Liver (tissue), 3 donors: ENCODE measurements around the gene NCK2.

ENCODE experiments used
- EGR1 ChIP-seq, 2 donors: IDR thresholded peaks; 2 replicates each; pipeline ENCODE4 v1.6.1; 2016 to 2018; ENCODE audit warnings: antibody characterized with exemption in 2 of 2, low read depth in 2 of 2
- FOXA1 ChIP-seq: IDR thresholded peaks from 2 replicates; pipeline ENCODE4 v1.6.1; 2016; ENCODE audit warnings: antibody characterized with exemption
- GABPA ChIP-seq, 2 donors: IDR thresholded peaks in 1 of 2; conservative IDR thresholded peaks in 1 of 2; 2 replicates each; pipeline ENCODE4 v1.6.1; 2016; ENCODE audit warnings: antibody characterized with exemption in 2 of 2, mild to moderate bottlenecking in 1 of 2, moderate library complexity in 1 of 2
- JUND ChIP-seq, 2 donors: IDR thresholded peaks; 2 replicates each; pipeline ENCODE4 v1.6.1; 2016; ENCODE audit warnings: antibody characterized with exemption in 2 of 2
- NR2F2 ChIP-seq: IDR thresholded peaks from 2 replicates; pipeline ENCODE4 v1.6.1; 2016; ENCODE audit warnings: antibody characterized with exemption
- RAD21 ChIP-seq, 2 donors: IDR thresholded peaks; 2 replicates each; pipeline ENCODE4 v1.6.1; 2016; ENCODE audit warnings: antibody characterized with exemption in 2 of 2, mild to moderate bottlenecking in 2 of 2
- SP1 ChIP-seq: IDR thresholded peaks from 2 replicates; pipeline ENCODE4 v1.6.1; 2018; ENCODE audit warnings: antibody characterized with exemption, mild to moderate bottlenecking
- TAF1 ChIP-seq: conservative IDR thresholded peaks from 2 replicates; pipeline ENCODE4 v1.6.1; 2016; ENCODE audit warnings: antibody characterized with exemption, mild to moderate bottlenecking
- YY1 ChIP-seq: IDR thresholded peaks from 2 replicates; pipeline ENCODE4 v1.6.1; 2016; ENCODE audit warnings: antibody characterized with exemption, mild to moderate bottlenecking
- TF ChIP-seq, protein P1 (sequence below): fragments of 150-350 bp; IDR thresholded peaks from 2 replicates; pipeline ENCODE4 v1.5.1; 2017; ENCODE audit warnings: improper control_type of control experiment, low read depth, low read length; ENCODE audit not compliant: missing input control
- TF ChIP-seq, protein P2 (sequence below): IDR thresholded peaks from 2 replicates; pipeline ENCODE4 v1.6.1; 2016; ENCODE audit warnings: antibody characterized with exemption, mild to moderate bottlenecking
- TF ChIP-seq, protein P3 (sequence below): IDR thresholded peaks from 2 replicates; pipeline ENCODE4 v1.6.1; 2016; ENCODE audit warnings: antibody characterized with exemption
- TF ChIP-seq, protein P4 (sequence below): IDR thresholded peaks from 2 replicates; pipeline ENCODE4 v1.6.1; 2016; ENCODE audit warnings: antibody characterized with exemption
- TF ChIP-seq, protein P5 (sequence below): IDR thresholded peaks from 2 replicates; pipeline ENCODE4 v1.6.1; 2016; ENCODE audit warnings: antibody characterized with exemption
- donor health status: healthy.
- donor health status: healthy.

DNA sequence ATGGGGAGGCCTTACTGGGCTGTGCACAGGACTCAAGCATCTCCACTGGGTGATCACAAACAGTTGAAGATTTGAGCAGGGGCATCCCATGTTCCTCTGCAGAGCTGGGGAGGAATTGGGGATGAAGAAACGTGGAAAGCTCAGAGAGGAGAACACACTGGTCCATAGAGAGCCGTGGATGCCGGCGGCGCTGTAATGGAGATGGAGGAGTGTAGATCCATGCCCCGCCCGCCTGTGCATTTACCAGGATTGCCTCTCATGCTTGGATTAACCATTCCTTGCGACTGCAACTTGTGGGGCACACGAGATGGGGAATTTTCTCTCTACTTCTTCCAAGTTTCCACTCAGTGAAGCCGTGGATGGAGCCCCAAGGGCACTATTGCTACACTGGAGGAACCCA is 115.9 kb downstream of the NCK2 start:
- TF ChIP-seq, protein P1, sequence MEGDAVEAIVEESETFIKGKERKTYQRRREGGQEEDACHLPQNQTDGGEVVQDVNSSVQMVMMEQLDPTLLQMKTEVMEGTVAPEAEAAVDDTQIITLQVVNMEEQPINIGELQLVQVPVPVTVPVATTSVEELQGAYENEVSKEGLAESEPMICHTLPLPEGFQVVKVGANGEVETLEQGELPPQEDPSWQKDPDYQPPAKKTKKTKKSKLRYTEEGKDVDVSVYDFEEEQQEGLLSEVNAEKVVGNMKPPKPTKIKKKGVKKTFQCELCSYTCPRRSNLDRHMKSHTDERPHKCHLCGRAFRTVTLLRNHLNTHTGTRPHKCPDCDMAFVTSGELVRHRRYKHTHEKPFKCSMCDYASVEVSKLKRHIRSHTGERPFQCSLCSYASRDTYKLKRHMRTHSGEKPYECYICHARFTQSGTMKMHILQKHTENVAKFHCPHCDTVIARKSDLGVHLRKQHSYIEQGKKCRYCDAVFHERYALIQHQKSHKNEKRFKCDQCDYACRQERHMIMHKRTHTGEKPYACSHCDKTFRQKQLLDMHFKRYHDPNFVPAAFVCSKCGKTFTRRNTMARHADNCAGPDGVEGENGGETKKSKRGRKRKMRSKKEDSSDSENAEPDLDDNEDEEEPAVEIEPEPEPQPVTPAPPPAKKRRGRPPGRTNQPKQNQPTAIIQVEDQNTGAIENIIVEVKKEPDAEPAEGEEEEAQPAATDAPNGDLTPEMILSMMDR = no peak
- TF ChIP-seq, protein P2, sequence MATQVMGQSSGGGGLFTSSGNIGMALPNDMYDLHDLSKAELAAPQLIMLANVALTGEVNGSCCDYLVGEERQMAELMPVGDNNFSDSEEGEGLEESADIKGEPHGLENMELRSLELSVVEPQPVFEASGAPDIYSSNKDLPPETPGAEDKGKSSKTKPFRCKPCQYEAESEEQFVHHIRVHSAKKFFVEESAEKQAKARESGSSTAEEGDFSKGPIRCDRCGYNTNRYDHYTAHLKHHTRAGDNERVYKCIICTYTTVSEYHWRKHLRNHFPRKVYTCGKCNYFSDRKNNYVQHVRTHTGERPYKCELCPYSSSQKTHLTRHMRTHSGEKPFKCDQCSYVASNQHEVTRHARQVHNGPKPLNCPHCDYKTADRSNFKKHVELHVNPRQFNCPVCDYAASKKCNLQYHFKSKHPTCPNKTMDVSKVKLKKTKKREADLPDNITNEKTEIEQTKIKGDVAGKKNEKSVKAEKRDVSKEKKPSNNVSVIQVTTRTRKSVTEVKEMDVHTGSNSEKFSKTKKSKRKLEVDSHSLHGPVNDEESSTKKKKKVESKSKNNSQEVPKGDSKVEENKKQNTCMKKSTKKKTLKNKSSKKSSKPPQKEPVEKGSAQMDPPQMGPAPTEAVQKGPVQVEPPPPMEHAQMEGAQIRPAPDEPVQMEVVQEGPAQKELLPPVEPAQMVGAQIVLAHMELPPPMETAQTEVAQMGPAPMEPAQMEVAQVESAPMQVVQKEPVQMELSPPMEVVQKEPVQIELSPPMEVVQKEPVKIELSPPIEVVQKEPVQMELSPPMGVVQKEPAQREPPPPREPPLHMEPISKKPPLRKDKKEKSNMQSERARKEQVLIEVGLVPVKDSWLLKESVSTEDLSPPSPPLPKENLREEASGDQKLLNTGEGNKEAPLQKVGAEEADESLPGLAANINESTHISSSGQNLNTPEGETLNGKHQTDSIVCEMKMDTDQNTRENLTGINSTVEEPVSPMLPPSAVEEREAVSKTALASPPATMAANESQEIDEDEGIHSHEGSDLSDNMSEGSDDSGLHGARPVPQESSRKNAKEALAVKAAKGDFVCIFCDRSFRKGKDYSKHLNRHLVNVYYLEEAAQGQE = no peak
- TF ChIP-seq, protein P3, sequence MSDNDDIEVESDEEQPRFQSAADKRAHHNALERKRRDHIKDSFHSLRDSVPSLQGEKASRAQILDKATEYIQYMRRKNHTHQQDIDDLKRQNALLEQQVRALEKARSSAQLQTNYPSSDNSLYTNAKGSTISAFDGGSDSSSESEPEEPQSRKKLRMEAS = no peak
- no peak for TF ChIP-seq RAD21 (IDR thresholded peaks at IDR 0.05)
- no peak for TF ChIP-seq JUND (IDR thresholded peaks at IDR 0.05)
- TF ChIP-seq YY1 = no peak
- TF ChIP-seq, protein P4, sequence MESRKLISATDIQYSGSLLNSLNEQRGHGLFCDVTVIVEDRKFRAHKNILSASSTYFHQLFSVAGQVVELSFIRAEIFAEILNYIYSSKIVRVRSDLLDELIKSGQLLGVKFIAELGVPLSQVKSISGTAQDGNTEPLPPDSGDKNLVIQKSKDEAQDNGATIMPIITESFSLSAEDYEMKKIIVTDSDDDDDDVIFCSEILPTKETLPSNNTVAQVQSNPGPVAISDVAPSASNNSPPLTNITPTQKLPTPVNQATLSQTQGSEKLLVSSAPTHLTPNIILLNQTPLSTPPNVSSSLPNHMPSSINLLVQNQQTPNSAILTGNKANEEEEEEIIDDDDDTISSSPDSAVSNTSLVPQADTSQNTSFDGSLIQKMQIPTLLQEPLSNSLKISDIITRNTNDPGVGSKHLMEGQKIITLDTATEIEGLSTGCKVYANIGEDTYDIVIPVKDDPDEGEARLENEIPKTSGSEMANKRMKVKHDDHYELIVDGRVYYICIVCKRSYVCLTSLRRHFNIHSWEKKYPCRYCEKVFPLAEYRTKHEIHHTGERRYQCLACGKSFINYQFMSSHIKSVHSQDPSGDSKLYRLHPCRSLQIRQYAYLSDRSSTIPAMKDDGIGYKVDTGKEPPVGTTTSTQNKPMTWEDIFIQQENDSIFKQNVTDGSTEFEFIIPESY = no peak
- TF ChIP-seq FOXA1 = no peak
- TF ChIP-seq NR2F2 = no peak
- TF ChIP-seq SP1 = no peak
- TF ChIP-seq, protein P5, sequence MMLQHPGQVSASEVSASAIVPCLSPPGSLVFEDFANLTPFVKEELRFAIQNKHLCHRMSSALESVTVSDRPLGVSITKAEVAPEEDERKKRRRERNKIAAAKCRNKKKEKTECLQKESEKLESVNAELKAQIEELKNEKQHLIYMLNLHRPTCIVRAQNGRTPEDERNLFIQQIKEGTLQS = no peak
- no peak for TF ChIP-seq GABPA (IDR thresholded peaks at IDR 0.05 in 1 of 2, conservative IDR thresholded peaks at IDR 0.05 in 1 of 2)
- no peak for TF ChIP-seq TAF1
- TF ChIP-seq EGR1 (IDR thresholded peaks at IDR 0.05; ENCODE audit: low read depth in 2 of 2) = no peak
